Mammary epithelial cell (primary cell): ENCODE data around the gene SARNP.

Experiments
- CTCF ChIP-seq, 2 donors: IDR thresholded peaks in 1 of 2; conservative IDR thresholded peaks in 1 of 2; 2 replicates each; pipeline ENCODE4 v1.5.1; 2011 to 2012; ENCODE audit warnings: inconsistent platforms in 2 of 2, low read length in 2 of 2, mild to moderate bottlenecking in 2 of 2, control low read depth in 1 of 2, low read depth in 1 of 2; ENCODE audit not compliant: insufficient read depth in 1 of 2; ENCODE audit errors: extremely low read depth in 1 of 2
- EZH2 ChIP-seq: IDR thresholded peaks from 2 replicates; pipeline ENCODE4 v1.6.1; 2012; ENCODE audit warnings: low read length, inconsistent platforms, borderline replicate concordance

GRCh38 chr12:55715169-55715764 is 102.3 kb downstream of the SARNP start:
- TF ChIP-seq CTCF (conservative IDR thresholded peaks at IDR 0.05 in 1 of 2, IDR thresholded peaks at IDR 0.05 in 1 of 2; ENCODE audit: extremely low read depth in 1 of 2, insufficient read depth in 1 of 2, low read depth in 1 of 2, low read length in 2 of 2) = no peak
- TF ChIP-seq EZH2 = no peak
